K562 (cell line): ENCODE measurements around the gene SYK. TPM values are rescaled to one million over a fixed set of nuclear protein-coding genes. Genes with fewer than 3 reads are reported as not detected.

Experiments
- DIDO1 ChIP-seq: fragments of 450-650 bp; IDR thresholded peaks from 2 replicates; pipeline ENCODE4 v1.6.1; 2016; ENCODE audit warnings: low read depth, missing biosample characterization, missing genetic modification characterization
- JUNB ChIP-seq: fragments of 450-650 bp; formaldehyde crosslinking; conservative IDR thresholded peaks from 2 replicates; pipeline ENCODE4 v1.4.0; 2020; ENCODE audit warnings: mild to moderate bottlenecking
- MCM3 ChIP-seq: fragments of 450-650 bp; IDR thresholded peaks from 2 replicates; pipeline ENCODE4 v1.6.1; 2016
- RBM39 ChIP-seq: fragments of 200-400 bp; formaldehyde crosslinking; optimal IDR thresholded peaks from 2 replicates; pipeline ENCODE3; 2018; ENCODE audit warnings: low read depth, low read length
- RNF2 ChIP-seq: sonication (generic); IDR thresholded peaks from 2 replicates; pipeline ENCODE4 v1.6.1; 2016
- SREBF2 ChIP-seq: sonication (generic); formaldehyde crosslinking; IDR thresholded peaks from 2 replicates; pipeline ENCODE4 v1.4.0; 2020; ENCODE audit warnings: mild to moderate bottlenecking, missing genetic modification reagents
- TBP ChIP-seq: optimal IDR thresholded peaks from 2 replicates; pipeline ENCODE3; 2011; ENCODE audit warnings: low read depth, low read length, improper control_type of control experiment
- ZNF324 ChIP-seq: fragments of 250-450 bp; sonication (Bioruptor Pico); IDR thresholded peaks from 2 replicates; pipeline ENCODE4 v1.4.0; 2020; ENCODE audit warnings: mild to moderate bottlenecking
- polyA plus RNA-seq, 8 experiments: library from polyadenylated mRNA; depleted of rRNA in 4 of 8; stranded (reverse) in 5 of 8; unstranded in 3 of 8; fragments of >200 nt; fragmentation: Nextera tagmentation in 2 of 8; fragmentation: Illumina TruSeq in 1 of 8; extraction: Ambion mirVana in 2 of 8; extraction: Trizol in 1 of 8; gene quantifications; 2 replicates each; pipeline versions ENCODE4 v1.2.1 to v1.2.3, GENCODE V29; 2011 to 2014; ENCODE audit warnings: inconsistent platforms in 1 of 8, missing spikeins in 1 of 8
- total RNA-seq, 7 experiments: library from RNA; depleted of rRNA in 6 of 7; stranded (reverse); fragments of >200 nt in 6 of 7; fragmentation: Illumina TruSeq in 2 of 7; extraction: Trizol in 2 of 7; gene quantifications; 2 replicates each; pipeline versions ENCODE4 v1.2.1 to v1.2.3, GENCODE V29; 2011 to 2021; ENCODE audit warnings: low replicate concordance in 1 of 7
- TF ChIP-seq, protein P1 (sequence below): fragments of 200-600 bp; sonication (generic); IDR thresholded peaks from one replicate; pipeline ENCODE4 v1.6.1; 2012; ENCODE audit warnings: mild to moderate bottlenecking, low read depth, low read length, inconsistent platforms

The SYK gene
- total and polyA plus RNA-seq, 9 of the 15 experiments (the other 6 are each of a cell fraction or from before 2014, with no cell fraction given): 3.9 to 32.7 (median 16.7) TPM

DNA sequence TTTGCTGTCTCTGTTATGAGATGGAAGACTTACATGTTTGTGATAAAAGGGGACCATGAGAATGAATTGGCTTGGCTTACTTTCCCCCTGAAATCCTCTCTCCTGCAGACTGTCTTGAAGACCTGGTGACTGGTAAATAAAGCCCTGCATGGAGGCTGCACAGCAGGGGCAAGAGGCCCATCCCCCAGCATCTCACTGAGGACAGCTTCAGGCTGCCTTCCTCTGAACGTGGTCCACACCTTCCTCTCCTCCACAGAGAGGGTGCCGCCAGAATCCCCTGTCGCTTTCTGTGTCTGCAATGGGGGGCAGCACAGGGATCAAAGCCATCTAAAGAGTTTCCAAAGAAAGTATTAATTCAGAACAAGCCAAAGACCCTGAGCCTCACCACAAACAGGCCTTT, 94.6 kb downstream of the SYK start (continued):
- TF ChIP-seq, protein P1, sequence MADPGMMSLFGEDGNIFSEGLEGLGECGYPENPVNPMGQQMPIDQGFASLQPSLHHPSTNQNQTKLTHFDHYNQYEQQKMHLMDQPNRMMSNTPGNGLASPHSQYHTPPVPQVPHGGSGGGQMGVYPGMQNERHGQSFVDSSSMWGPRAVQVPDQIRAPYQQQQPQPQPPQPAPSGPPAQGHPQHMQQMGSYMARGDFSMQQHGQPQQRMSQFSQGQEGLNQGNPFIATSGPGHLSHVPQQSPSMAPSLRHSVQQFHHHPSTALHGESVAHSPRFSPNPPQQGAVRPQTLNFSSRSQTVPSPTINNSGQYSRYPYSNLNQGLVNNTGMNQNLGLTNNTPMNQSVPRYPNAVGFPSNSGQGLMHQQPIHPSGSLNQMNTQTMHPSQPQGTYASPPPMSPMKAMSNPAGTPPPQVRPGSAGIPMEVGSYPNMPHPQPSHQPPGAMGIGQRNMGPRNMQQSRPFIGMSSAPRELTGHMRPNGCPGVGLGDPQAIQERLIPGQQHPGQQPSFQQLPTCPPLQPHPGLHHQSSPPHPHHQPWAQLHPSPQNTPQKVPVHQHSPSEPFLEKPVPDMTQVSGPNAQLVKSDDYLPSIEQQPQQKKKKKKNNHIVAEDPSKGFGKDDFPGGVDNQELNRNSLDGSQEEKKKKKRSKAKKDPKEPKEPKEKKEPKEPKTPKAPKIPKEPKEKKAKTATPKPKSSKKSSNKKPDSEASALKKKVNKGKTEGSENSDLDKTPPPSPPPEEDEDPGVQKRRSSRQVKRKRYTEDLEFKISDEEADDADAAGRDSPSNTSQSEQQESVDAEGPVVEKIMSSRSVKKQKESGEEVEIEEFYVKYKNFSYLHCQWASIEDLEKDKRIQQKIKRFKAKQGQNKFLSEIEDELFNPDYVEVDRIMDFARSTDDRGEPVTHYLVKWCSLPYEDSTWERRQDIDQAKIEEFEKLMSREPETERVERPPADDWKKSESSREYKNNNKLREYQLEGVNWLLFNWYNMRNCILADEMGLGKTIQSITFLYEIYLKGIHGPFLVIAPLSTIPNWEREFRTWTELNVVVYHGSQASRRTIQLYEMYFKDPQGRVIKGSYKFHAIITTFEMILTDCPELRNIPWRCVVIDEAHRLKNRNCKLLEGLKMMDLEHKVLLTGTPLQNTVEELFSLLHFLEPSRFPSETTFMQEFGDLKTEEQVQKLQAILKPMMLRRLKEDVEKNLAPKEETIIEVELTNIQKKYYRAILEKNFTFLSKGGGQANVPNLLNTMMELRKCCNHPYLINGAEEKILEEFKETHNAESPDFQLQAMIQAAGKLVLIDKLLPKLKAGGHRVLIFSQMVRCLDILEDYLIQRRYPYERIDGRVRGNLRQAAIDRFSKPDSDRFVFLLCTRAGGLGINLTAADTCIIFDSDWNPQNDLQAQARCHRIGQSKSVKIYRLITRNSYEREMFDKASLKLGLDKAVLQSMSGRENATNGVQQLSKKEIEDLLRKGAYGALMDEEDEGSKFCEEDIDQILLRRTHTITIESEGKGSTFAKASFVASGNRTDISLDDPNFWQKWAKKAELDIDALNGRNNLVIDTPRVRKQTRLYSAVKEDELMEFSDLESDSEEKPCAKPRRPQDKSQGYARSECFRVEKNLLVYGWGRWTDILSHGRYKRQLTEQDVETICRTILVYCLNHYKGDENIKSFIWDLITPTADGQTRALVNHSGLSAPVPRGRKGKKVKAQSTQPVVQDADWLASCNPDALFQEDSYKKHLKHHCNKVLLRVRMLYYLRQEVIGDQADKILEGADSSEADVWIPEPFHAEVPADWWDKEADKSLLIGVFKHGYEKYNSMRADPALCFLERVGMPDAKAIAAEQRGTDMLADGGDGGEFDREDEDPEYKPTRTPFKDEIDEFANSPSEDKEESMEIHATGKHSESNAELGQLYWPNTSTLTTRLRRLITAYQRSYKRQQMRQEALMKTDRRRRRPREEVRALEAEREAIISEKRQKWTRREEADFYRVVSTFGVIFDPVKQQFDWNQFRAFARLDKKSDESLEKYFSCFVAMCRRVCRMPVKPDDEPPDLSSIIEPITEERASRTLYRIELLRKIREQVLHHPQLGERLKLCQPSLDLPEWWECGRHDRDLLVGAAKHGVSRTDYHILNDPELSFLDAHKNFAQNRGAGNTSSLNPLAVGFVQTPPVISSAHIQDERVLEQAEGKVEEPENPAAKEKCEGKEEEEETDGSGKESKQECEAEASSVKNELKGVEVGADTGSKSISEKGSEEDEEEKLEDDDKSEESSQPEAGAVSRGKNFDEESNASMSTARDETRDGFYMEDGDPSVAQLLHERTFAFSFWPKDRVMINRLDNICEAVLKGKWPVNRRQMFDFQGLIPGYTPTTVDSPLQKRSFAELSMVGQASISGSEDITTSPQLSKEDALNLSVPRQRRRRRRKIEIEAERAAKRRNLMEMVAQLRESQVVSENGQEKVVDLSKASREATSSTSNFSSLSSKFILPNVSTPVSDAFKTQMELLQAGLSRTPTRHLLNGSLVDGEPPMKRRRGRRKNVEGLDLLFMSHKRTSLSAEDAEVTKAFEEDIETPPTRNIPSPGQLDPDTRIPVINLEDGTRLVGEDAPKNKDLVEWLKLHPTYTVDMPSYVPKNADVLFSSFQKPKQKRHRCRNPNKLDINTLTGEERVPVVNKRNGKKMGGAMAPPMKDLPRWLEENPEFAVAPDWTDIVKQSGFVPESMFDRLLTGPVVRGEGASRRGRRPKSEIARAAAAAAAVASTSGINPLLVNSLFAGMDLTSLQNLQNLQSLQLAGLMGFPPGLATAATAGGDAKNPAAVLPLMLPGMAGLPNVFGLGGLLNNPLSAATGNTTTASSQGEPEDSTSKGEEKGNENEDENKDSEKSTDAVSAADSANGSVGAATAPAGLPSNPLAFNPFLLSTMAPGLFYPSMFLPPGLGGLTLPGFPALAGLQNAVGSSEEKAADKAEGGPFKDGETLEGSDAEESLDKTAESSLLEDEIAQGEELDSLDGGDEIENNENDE: no peak
- TF ChIP-seq SREBF2: no peak
- TF ChIP-seq RBM39: no peak
- no peak for TF ChIP-seq DIDO1 (tag)
- no peak for TF ChIP-seq MCM3
- TF ChIP-seq JUNB: no peak
- no peak for TF ChIP-seq ZNF324 (CRISPR knock-in tag)
- no peak for TF ChIP-seq RNF2
- no peak for TF ChIP-seq TBP
- TF ChIP-seq, all 486 proteins: peak for 0
